GM18511 (cell line): Measurements from ENCODE around the gene LINGO3.

ENCODE experiments used
- ATAC-seq: cut with Tn5 transposase; IDR thresholded peaks from one replicate; pipeline ENCODE4 v1.9.1; 2021; ENCODE audit warnings: mild to moderate bottlenecking, moderate library complexity; ENCODE audit not compliant: unreplicated experiment

The LINGO3 gene

GRCh38 chr19:2327773-2328400 is 19.9 kb upstream of the LINGO3 start:
- ATAC-seq: no peak

GRCh38 chr19:2326699-2327360 is 18.9 kb upstream of the LINGO3 start:
- no peak for ATAC-seq

- no peak for ATAC-seq
Observed at GRCh38 chr19:2325281-2326046, 17.5 kb upstream of the LINGO3 start.

- no peak for ATAC-seq
Observed at GRCh38 chr19:2324220-2324948, 16.4 kb upstream of the LINGO3 start.

DNA sequence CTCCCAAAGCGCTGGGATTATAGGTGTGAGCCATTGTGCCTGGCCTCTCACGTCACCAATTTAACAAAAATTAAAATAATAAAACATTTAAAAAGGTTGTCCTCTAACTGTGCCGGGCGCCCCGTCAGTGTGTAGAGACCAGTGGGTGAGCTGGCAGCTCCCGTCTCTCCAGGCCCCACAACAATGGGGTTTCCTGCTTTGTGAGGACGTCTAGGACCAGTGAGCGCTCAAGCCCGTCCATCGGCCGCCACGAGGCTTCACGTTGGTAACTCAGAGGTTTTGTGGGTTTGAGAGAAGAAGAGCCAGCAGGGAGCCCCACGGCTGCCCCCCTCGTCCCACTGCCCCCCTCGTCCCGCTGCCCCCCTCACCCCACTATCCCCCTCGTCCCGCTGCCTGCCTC is 15.8 kb upstream of the LINGO3 start:
- ATAC-seq: no peak

DNA sequence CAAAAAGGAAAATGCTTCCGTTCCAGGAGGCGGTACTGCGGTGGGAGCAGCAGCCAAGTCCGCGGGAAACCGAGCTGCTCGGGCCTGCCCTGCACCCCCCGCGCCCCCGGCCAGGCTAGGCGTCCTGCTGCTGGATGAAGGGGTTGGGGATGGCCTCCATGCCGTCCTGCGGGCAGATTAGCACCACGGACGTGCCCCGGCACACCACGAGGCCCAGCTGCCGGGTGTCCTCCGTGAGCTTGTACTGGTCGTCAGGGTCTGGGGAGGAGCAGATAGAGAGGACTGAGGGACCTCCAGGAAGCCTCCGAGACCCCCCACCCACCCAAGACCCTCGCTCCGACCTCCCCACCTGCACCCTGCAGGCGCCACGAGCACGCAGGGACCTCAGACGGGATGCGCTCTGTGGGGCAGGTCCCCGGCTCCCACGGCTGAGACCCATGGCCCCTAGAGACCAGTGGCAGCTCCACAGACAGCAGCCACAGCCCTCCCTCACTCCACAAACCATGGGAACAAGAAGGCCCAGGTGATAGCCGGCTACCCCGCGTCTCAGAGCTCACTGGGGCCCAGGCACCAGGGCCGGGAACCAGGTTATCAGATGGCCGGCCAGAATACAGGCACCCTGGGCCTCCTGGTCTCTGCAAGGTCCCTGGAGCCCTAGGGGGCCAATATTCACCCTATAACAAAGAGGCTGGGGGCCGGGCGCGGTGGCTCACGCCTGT is 13.8 kb upstream of the LINGO3 start:
- ATAC-seq: no peak

DNA sequence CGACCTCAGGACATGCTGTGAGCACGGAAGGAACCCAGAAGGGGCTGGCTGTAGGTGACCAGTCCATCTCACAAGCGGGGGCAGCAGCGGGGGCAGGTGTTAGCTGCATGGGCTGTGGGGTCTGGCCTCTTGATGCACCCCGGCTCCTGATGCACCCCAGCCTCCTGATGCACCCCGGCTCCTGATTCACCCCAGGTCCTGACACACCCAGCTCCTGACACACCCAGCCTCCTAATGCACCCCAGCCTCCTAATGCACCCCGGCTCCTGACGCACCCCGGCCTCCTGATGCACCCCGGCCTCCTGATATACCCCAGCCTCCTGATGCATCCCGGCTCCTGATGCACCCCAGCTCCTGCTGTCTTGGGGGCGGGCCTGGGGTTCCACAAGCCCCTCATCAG is 13.0 kb upstream of the LINGO3 start:
- no peak for ATAC-seq

DNA sequence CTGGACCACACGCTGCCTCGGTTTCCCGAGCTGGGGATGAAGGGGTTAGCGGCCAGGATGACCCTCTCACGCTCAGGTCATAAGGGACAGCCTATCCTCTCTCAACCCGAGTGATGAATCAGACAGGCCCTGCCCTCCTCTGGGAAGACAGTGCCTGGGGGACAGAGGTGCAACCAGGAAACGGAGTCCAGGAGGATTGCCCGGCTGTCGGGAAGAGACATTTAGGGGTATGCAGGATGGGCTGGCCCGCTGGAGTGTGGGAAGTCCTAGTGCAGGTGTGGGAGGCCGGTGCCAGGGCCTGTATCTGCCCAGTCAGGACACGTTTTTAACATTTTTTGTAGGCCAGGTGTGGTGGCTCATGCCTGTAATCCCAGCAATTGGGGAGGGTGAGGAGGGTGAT is 12.1 kb upstream of the LINGO3 start:
- ATAC-seq: no peak

GRCh38 chr19:2319551-2319950 is 11.6 kb upstream of the LINGO3 start:
- no peak for ATAC-seq

DNA sequence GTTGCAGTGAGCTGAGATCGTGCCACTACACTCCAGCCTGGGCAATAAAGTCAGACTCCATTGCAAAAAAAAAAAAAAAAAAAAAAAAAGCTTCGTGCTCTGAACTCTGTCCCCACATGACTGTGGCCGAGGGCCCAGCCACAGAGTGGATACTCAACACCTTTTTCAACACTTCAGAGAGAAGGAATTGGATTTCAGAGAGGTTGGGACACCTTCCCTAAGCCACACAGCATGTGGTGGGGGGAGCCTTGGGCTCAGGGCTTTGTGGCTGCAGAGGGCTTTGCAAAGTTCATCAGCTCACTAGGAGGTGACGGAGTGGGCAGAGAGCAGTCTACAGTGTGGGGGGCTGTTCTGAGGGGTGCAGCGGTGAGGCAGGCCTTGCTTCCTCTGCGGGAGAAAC is 11.0 kb upstream of the LINGO3 start:
- ATAC-seq: no peak

DNA sequence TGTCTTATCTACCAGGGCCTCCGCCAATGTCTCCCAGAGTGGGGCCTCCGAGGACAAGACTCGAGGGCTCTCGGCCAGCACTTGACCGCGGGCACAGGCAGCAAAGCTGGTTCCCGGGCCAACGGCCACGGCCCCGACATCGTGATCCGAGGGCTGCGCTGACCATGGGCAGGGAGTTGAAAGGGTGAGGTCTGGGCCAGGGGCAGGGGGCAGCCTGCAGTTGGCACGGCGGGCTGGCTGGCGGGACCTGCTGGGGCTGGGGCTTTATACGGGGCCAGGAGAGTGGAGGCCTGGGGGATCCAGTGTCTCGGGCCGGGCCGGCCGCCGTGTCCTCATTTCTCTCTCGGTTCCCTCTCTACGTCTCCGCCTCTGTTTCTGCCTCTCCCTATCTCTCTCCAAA is 9.8 kb upstream of the LINGO3 start:
- no peak for ATAC-seq

- no peak for ATAC-seq
Observed at GRCh38 chr19:2317300-2317699, 9.3 kb upstream of the LINGO3 start.

- ATAC-seq: no peak
Observed at GRCh38 chr19:2315818-2316353, 7.9 kb upstream of the LINGO3 start.

DNA sequence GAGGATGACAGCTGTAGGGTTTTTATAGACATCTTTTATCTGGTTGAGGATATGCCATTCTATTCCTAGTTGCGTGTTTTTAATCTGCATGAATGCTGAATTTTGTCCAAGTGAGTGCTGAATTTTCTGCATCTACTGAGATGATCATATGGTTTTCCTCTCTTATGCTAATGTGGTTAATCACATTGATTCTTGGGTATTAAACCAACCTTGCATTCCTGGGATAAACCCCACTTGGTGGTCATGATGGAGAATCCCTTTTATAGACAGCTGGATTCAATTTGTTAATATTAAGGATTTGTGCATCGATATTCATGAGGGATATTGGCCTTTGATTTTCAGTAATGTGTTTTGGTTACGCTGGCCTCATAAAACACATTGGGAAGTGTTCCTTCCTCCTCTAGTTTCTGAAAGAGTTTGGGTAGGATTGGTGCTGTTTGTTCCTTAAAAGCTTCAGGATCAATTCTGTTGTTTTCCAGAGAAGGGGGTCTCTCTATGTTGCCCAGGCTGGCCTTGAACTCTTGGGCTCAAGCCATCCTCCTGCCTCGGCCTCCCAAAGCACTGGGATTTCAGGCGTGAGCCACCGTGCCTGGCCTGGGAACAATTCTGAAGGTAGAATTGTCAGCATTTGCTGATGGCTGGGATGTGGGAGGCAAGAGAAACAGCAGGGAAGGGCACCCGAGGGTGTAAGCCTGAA is 7.3 kb upstream of the LINGO3 start:
- ATAC-seq: no peak

GRCh38 chr19:2312820-2313501 is 5.0 kb upstream of the LINGO3 start:
- no peak for ATAC-seq

DNA sequence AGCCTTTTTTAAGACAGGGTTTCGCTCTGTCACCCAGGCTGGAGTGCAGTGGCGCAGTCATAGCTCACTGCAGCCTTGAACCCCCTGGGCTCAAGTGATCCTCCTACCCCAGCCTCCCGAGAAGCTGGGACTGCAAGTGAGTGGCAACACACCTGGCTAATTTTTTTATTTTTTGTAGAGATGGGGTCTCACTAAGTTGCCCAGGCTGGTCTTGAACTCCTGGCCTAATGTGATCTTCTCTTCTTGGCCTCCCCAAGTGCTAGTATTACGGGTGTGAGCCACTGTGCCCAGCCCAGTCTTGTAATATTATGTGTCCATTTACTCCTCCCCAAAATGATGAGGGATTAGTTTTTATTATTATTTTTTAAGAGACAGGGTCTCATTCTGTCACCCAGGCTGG is 3.1 kb upstream of the LINGO3 start:
- no peak for ATAC-seq

DNA sequence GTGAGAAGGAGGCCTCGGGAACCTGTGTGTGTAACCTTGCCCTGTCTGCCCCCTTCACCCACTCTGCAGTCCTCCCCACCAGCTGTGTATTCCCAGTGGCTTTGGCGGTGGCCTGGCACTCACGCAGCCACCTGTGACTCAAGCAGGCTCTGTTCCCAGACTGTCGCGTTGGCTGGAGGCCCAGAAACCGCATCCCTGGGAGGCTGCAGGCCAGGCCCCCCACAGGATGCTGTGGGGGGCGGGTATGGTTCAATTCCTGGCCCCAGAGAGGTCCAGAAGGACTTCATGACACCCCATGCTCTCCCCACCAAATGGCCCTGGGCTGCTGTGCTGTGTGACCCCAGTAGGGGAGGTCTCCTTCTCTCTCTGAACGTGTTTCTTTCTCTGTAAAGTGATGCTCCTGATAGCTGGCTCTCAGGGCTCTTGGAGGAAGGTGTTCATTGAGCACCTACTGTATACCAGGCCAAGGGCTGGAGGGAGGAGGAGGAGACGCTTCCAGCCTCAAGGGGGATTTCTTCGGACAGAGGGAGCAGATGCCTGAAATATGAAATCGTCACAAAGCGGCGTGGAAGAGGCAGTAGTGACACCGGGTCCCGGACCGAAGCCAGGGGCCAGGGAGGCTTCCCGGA is 1.9 kb upstream of the LINGO3 start:
- ATAC-seq: no peak

DNA sequence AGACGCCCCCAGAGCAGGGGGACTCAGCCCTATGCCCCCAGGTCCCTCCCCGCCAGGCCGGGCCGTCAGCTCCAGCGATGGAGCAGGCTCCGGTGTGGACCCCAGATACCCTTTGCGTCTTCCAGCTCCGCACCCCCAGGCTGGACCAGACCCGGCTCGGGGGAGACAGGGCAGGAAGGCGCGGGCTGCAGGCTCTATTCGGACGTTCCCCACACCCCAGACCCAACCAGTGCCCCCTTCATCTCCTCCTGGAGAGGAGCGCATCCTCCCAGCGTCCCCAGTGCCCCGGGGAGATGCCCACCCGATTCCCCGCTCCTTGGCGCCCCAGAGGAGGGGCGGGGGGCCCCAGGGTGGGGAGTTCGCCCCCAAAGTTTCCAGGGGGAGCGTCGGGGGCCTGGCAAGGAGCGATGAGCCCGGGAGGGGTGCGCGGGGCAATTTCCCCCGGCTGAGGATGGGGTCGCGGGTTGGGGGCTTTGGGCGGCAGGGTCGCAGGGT is 389 bp downstream of the LINGO3 start:
- no peak for ATAC-seq

DNA sequence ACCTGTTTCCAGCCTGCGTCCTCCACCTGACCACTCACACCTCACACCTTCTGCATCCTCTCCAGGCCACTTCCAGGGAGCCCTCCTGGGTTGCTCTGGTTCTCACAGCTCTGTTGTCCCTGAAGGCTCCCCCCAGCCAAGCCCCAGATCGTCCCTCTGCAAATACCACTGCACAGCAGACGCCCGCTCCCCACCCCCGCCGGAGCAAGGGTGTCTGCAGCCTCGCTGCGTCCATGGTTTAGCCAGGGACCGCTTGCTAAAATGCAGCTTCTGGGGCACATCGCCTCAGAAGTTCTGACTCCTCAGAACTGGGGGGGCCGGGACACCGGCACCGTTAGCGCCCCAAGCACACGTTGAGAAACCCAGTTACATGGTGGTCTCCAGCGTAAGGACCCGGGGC is 983 bp downstream of the LINGO3 start:
- no peak for ATAC-seq
